ENCODE data around the gene STX11. TPM values are rescaled to one million over a fixed set of nuclear protein-coding genes. Genes with fewer than 3 reads are reported as not detected.

STX11 gene
- total RNA-seq, result 0.15 and 0.16 TPM in 2 replicates

GRCh38 chr6:144149894-144150709, at the start of gene STX11:
Gene STX11, plus strand, starts transcription at chr6:144150517. Its CDS starts 36,111 bp downstream, at chr6:144186628.

Other genes starting within 250 kb of the STX11 start
- gene PLAGL1, start 142.3 kb upstream of the STX11 start, total RNA-seq, result 0.62 and 3.6 TPM in 2 replicates
- gene SF3B5, start 54.9 kb upstream of the STX11 start, total RNA-seq, result 220 and 306 TPM in 2 replicates
- gene UTRN, start 134.8 kb downstream of the STX11 start, total RNA-seq, result 26.4 and 41.4 TPM in 2 replicates

All from hair follicular keratinocyte (primary cell).